DOHH2 (cell line): ENCODE results near the gene USE1.

Experiments used
- H3F3A ChIP-seq: fragments of 200-600 bp; sonication (generic), shearing (Covaris generic); 2 replicates; pipeline ENCODE4 v1.6.0; 2016; ENCODE audit warnings: antibody characterized with exemption, mild to moderate bottlenecking; ENCODE audit not compliant: control insufficient read depth, insufficient read depth
- H3K27ac ChIP-seq: fragments of 200-600 bp; sonication (generic); 2 replicates; pipeline ENCODE4 v1.5.1; 2014; ENCODE audit warnings: low read depth, mild to moderate bottlenecking, low read length, moderate library complexity
- H3K27me3 ChIP-seq: fragments of 200-600 bp; sonication (generic); 2 replicates; pipeline ENCODE4 v1.6.1; 2014; ENCODE audit warnings: mild to moderate bottlenecking, low read length, mixed read lengths; ENCODE audit not compliant: control insufficient read depth
- H3K36me3 ChIP-seq: fragments of 200-600 bp; sonication (generic); 2 replicates; pipeline ENCODE4 v1.6.1; 2014; ENCODE audit warnings: mild to moderate bottlenecking, low read length, moderate library complexity, mixed read lengths; ENCODE audit not compliant: control insufficient read depth
- H3K4me1 ChIP-seq: fragments of 200-600 bp; sonication (generic); 2 replicates; pipeline ENCODE4 v1.6.1; 2014; ENCODE audit warnings: mild to moderate bottlenecking, low read length, mixed read lengths; ENCODE audit not compliant: control insufficient read depth
- H3K4me2 ChIP-seq: fragments of 200-600 bp; sonication (generic); 2 replicates; pipeline ENCODE4 v1.6.0; 2014; ENCODE audit warnings: mild to moderate bottlenecking, low read length, moderate library complexity
- H3K4me3 ChIP-seq: fragments of 200-600 bp; sonication (generic); 2 replicates; pipeline ENCODE4 v1.5.1; 2014; ENCODE audit warnings: mild to moderate bottlenecking, low read length, mixed read lengths
- H3K79me2 ChIP-seq: fragments of 200-600 bp; sonication (generic); 2 replicates; pipeline ENCODE4 v1.6.1; 2014; ENCODE audit warnings: mild to moderate bottlenecking, low read length, mixed read lengths; ENCODE audit not compliant: control insufficient read depth
- H3K9me2 ChIP-seq: fragments of 200-600 bp; sonication (generic); replicated peaks from 2 replicates; pipeline ENCODE4 v1.6.1; 2014; ENCODE audit warnings: mild to moderate bottlenecking, low read length, mixed read lengths; ENCODE audit not compliant: control insufficient read depth
- H3K9me3 ChIP-seq: fragments of 200-600 bp; sonication (generic); 2 replicates; pipeline ENCODE4 v1.6.1; 2014; ENCODE audit warnings: antibody characterized with exemption, low read length, mixed read lengths; ENCODE audit not compliant: control insufficient read depth, insufficient read depth
- H4K20me1 ChIP-seq: fragments of 200-600 bp; sonication (generic); 2 replicates; pipeline ENCODE4 v1.6.0; 2014; ENCODE audit warnings: low read depth, mild to moderate bottlenecking, antibody characterized with exemption, low read length, moderate library complexity; ENCODE audit not compliant: control insufficient read depth, insufficient read depth
- CTCF ChIP-seq: fragments of 200-600 bp; sonication (generic); IDR thresholded peaks from one replicate; pipeline ENCODE4 v1.5.1; 2014; ENCODE audit warnings: antibody characterized with exemption, mild to moderate bottlenecking, low read depth, low read length; ENCODE audit not compliant: poor library complexity, severe bottlenecking
- EZH2phosphoT487 ChIP-seq: fragments of 200-600 bp; sonication (generic); IDR thresholded peaks from 2 replicates; pipeline ENCODE4 v1.6.1; 2017; ENCODE audit warnings: borderline replicate concordance, mild to moderate bottlenecking, antibody characterized with exemption, low read length, moderate library complexity, mixed read lengths

The USE1 gene

DNA sequence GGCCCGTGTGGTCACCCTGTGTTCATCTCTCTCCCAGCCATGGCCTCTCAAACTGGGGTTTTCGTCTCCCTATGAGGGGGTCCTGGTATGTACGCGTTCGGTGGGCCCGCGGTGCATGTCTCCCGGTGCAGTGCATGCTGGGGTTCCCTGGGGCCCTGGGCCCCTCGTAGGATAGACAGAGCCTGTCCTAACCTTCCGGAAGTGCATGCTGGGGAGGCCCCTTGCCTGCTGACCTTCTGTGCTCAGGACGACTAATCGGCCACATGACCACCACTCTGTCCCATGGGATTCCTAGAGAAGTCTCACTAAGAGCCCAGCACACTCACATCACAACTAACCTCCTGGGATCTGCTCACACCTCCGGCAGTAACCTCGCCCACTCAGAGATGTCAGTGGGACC lies 4.9 kb upstream of the USE1 start:
- Histone ChIP-seq H3K4me1 (peaks cover 47% of the 10 kb centered on the region), H3K9me2 (no peaks in the 10 kb centered on the region), H3F3A (peaks cover 8% of the 10 kb centered on the region), H3K27ac (no peak overlapping the region), H3K36me3 (peaks cover 70% of the 10 kb centered on the region), H3K27me3 (no peaks in the 10 kb centered on the region), H3K4me2 (peak overlapping the region; percentile 34; the same call in 1 of the 2 replicates), H3K9me3 (no peaks in the 10 kb centered on the region), H4K20me1 (peaks cover 3% of the 10 kb centered on the region; the same call in 1 of the 2 replicates), H3K79me2 (peaks cover 4% of the 10 kb centered on the region; the same call in 1 of the 2 replicates), H3K4me3 (no peak overlapping the region)
- TF ChIP-seq CTCF, result no peak

- no peak for TF ChIP-seq EZH2phosphoT487
- Histone ChIP-seq H3K9me2 (no peaks in the 10 kb centered on the region), H3K4me2 (peak overlapping the region; percentile 34), H4K20me1 (peaks cover 3% of the 10 kb centered on the region; the same call in 1 of the 2 replicates), H3K27me3 (no peaks in the 10 kb centered on the region), H3K36me3 (peaks cover 64% of the 10 kb centered on the region), H3F3A (peaks cover 16% of the 10 kb centered on the region), H3K9me3 (no peaks in the 10 kb centered on the region), H3K27ac (no peak overlapping the region), H3K4me3 (no peak overlapping the region), H3K79me2 (peaks cover 7% of the 10 kb centered on the region), H3K4me1 (peaks cover 54% of the 10 kb centered on the region)
Measured at GRCh38 chr19:17211547-17212446, 3.4 kb upstream of the USE1 start.

GRCh38 chr19:17213334-17213733 lies 1.8 kb upstream of the USE1 start:
- Histone ChIP-seq H3K4me2 (no peak overlapping the region), H3K27ac (no peak overlapping the region), H3F3A (peaks cover 16% of the 10 kb centered on the region), H3K4me3 (no peak overlapping the region), H3K79me2 (peaks cover 7% of the 10 kb centered on the region), H3K27me3 (no peaks in the 10 kb centered on the region), H3K36me3 (peaks cover 70% of the 10 kb centered on the region), H3K4me1 (peaks cover 50% of the 10 kb centered on the region), H4K20me1 (peaks cover 3% of the 10 kb centered on the region; the same call in 1 of the 2 replicates), H3K9me3 (no peaks in the 10 kb centered on the region), H3K9me2 (no peaks in the 10 kb centered on the region)
- no peak for TF ChIP-seq CTCF
- no peak for TF ChIP-seq EZH2phosphoT487

GRCh38 chr19:17214508-17215126 lies 540 bp upstream of the USE1 start:
- H3K9me3 ChIP-seq, result no peaks in the 10 kb centered on the region
- peaks cover 38% of the 10 kb centered on the region for H3K4me1 ChIP-seq
- peak overlapping the region; percentile 89 for H3K4me2 ChIP-seq
- peaks cover 66% of the 10 kb centered on the region for H3K36me3 ChIP-seq
- no peaks in the 10 kb centered on the region for H3K9me2 ChIP-seq
- no peak for TF ChIP-seq EZH2phosphoT487
- no peak for TF ChIP-seq CTCF
- H3F3A ChIP-seq, result peaks cover 8% of the 10 kb centered on the region
- peak overlapping the region; percentile 81 for H3K4me3 ChIP-seq
- no peaks in the 10 kb centered on the region for H3K27me3 ChIP-seq
- H3K27ac ChIP-seq, result peak overlapping the region; percentile 69
- peaks cover 3% of the 10 kb centered on the region; the same call in 1 of the 2 replicates for H4K20me1 ChIP-seq
- peaks cover 7% of the 10 kb centered on the region for H3K79me2 ChIP-seq
